ENCODE measurements around the gene ADAMTS2. TPM values are rescaled to one million over a fixed set of nuclear protein-coding genes. Genes with fewer than 3 reads are reported as not detected.

The ADAMTS2 gene
- total RNA-seq, 1 donor from 2014 or later, result 23.5 TPM

DNA sequence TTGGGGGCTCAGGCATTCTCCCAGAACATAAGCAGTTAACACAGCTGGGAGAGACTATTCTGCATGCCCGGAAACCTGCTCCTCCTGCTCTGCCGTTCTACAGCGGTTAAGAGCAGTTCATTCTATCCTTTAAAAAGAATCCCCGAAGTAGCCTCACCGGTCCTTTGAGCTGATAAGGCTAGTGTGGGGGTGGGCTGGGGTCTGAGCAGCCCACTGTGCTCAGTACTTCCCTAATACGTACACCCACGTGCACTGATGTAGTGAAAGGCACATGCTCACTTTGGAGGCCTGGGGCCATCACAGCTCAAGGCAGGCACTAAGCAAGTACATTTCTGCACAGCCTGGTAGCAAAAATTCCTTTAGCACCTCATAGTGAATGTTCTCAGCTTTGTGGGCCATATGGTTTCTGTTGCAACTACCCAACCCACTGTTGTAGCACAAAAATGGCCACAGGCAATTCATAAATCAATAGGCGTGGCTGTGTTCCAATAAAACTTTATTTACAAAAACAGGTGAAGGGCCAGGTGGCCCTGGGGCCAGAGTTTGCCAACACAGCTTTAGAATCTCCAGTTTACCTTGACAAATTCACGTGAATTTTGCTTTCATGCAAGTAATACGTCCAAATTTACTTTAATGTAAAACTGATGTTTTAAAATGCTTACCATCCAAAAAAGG is 148.7 kb downstream of the ADAMTS2 start:
- no peak for TF ChIP-seq CTCF (IDR thresholded peaks at IDR 0.05; ENCODE audit: partially characterized antibody, unreplicated experiment)
- no peaks in the 10 kb centered on the region for H3K36me3 Mint-ChIP-seq (ENCODE audit: unreplicated experiment)
- DNase-seq, result no peak
- no peak overlapping the region for H3K4me3 Mint-ChIP-seq (ENCODE audit: unreplicated experiment)
- H3K9me3 Mint-ChIP-seq (ENCODE audit: unreplicated experiment), result peaks cover 6% of the 10 kb centered on the region
- H3K27ac Mint-ChIP-seq (ENCODE audit: unreplicated experiment), result peak overlapping the region; percentile 12
- H3K27me3 Mint-ChIP-seq (ENCODE audit: unreplicated experiment), result peaks cover 7% of the 10 kb centered on the region
- peaks cover 13% of the 10 kb centered on the region for H3K4me1 Mint-ChIP-seq (ENCODE audit: low read depth, unreplicated experiment)

DNA sequence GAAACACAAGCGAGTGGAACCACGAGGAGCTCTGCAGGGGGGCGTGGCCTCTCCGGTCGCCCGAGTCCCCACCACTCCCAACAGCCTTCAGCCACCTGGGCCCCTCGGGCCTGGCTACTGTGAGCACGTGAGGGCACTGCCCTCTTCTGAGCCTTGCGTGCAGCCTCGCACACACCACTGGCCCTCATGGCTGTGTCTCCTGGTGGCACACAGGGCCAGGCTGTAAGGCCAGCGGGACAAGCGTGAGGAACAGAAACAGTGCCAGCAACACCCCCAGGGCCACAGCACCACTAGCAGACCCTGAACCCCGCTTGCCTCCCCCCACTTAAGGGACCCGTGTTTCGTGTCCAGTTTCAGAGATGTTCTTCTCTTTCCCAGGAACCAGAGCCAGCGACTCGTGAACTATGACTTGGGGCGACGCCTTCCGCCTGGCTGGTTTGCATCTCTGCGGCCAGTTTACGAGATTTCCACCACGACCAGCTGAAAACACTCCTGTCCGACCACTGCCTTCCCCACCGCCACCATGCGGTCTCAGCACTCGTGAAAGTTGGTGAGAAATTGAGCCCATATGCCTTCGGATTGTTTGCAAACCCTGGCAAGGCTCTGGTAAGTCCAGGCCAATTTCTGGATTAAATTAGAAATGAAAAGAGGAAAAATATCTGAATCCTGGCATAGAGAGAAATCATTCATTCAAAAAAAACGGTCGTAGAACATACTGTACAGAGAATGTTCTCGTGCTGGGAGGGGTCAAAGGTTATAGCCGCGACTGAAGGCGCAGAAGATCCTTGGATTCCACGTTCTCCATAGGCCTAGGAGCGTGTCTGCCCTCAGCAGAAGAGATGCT is 149.5 kb downstream of the ADAMTS2 start:
- Mint-ChIP-seq H3K4me1 (ENCODE audit: low read depth, unreplicated experiment) (peaks cover 13% of the 10 kb centered on the region), H3K27me3 (ENCODE audit: unreplicated experiment) (peaks cover 7% of the 10 kb centered on the region), H3K9me3 (ENCODE audit: unreplicated experiment) (peaks cover 6% of the 10 kb centered on the region), H3K27ac (ENCODE audit: unreplicated experiment) (no peak overlapping the region), H3K4me3 (ENCODE audit: unreplicated experiment) (no peak overlapping the region), H3K36me3 (ENCODE audit: unreplicated experiment) (no peaks in the 10 kb centered on the region)
- DNase-seq, result peak; percentile 13
- no peak for TF ChIP-seq CTCF (IDR thresholded peaks at IDR 0.05; ENCODE audit: partially characterized antibody, unreplicated experiment)

- no peak for DNase-seq
- Mint-ChIP-seq H3K27me3 (ENCODE audit: unreplicated experiment) (peaks cover 10% of the 10 kb centered on the region), H3K4me3 (ENCODE audit: unreplicated experiment) (no peak overlapping the region), H3K4me1 (ENCODE audit: low read depth, unreplicated experiment) (peaks cover 17% of the 10 kb centered on the region), H3K27ac (ENCODE audit: unreplicated experiment) (no peak overlapping the region), H3K9me3 (ENCODE audit: unreplicated experiment) (peaks cover 8% of the 10 kb centered on the region), H3K36me3 (ENCODE audit: unreplicated experiment) (no peaks in the 10 kb centered on the region)
- TF ChIP-seq CTCF (IDR thresholded peaks at IDR 0.05; ENCODE audit: partially characterized antibody, unreplicated experiment), result no peak
These were observed 150.3 kb downstream of the ADAMTS2 start for GRCh38 chr5:179194941-179195381.

GRCh38 chr5:179194201-179194910 is 150.9 kb downstream of the ADAMTS2 start:
- TF ChIP-seq CTCF (IDR thresholded peaks at IDR 0.05; ENCODE audit: partially characterized antibody, unreplicated experiment), result no peak
- no peak for DNase-seq
- Mint-ChIP-seq H3K4me1 (ENCODE audit: low read depth, unreplicated experiment) (peaks cover 19% of the 10 kb centered on the region), H3K9me3 (ENCODE audit: unreplicated experiment) (peaks cover 8% of the 10 kb centered on the region), H3K27me3 (ENCODE audit: unreplicated experiment) (peaks cover 10% of the 10 kb centered on the region), H3K27ac (ENCODE audit: unreplicated experiment) (no peak overlapping the region), H3K36me3 (ENCODE audit: unreplicated experiment) (no peaks in the 10 kb centered on the region), H3K4me3 (ENCODE audit: unreplicated experiment) (no peak overlapping the region)

Measured in glutamatergic neuron (in vitro differentiated cells).